Epithelial cell of proximal tubule (primary cell): ENCODE results near the gene ZNF790. TPM values are rescaled to one million over a fixed set of nuclear protein-coding genes. Genes with fewer than 3 reads are reported as not detected.

Experiments used
- DNase-seq: peaks from one replicate; pipeline ENCODE4 v3.0.0-alpha.2; 2011; ENCODE audit warnings: low read depth
- H3K4me3 ChIP-seq: 2 replicates; pipeline ENCODE4 v1.5.1; 2011; ENCODE audit warnings: low read depth, mild to moderate bottlenecking, low read length
- CTCF ChIP-seq: conservative IDR thresholded peaks from 2 replicates; pipeline ENCODE4 v1.5.1; 2012; ENCODE audit warnings: low read depth, mild to moderate bottlenecking, low read length
- total RNA-seq: library from RNA; depleted of rRNA; stranded (reverse); fragments of >200 nt; gene quantifications from 2 replicates; pipeline ENCODE4 v1.2.3, GENCODE V29; 2015

The ZNF790 gene
- total RNA-seq, 1 donor from 2014 or later, result 6.1 TPM

DNA sequence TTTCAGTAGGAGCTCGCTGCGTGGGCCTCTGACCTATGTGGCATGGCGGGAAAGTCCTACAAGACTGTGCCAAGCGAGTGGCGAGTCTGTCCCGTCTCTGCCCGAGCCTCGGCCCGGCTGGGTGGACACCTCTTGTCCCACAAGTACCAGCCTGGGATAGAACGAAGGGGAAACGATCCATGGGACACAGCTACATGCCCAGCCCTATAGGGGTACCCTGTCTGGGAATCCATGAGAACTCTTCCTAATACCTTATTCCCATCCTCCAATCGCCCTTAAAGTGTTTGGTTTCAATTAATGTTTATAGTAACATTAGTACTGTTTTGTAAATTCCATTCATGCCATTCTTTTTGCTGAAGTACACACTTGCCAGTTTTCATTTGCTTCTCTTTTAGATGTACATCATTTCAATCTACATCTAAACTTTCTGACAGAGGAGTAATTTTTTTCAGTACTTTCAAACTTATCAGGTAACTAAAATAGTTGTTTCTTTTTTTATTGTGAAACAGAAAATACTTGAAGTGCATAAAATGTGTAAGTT lies 667 bp upstream of the ZNF790 start:
- peak overlapping the region; percentile 63 for H3K4me3 ChIP-seq
- TF ChIP-seq CTCF, result no peak
- DNase-seq, result no peak

DNA sequence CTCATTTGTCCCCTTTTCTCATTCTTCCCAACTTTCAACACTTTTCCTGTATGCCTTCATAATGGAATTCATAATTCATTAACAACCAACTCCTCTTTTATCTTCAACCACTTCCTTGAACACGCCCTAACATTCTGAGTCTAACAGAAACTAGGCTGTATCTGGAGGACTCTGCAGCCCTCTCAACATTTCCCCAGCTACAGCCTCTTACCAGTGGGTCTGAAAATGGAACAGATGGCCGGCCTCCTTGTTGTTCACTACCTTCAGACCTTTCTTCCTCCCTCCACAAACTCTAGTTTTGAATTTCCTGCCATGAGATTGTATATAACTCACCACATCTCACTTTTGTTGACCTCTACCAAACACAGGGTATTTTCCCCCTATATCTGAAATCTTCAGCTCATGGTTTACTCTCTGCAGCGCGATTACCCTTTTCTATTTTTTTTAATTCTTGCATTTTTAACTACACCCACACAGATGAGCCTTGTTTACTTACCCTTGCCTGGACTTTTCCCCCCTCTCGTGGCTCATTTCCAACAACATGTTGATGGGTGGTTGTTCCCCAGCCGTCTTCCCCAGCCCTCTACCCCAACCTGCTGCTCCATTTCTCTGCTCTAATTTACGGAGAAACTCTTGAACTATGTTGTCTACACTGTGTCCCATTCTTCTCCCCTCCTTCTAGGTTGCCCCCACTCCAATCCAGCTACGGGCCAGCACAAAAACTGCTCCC lies 846 bp downstream of the ZNF790 start:
- DNase-seq, result no peak
- H3K4me3 ChIP-seq, result peak overlapping the region; percentile 63
- TF ChIP-seq CTCF, result no peak

GRCh38 chr19:36833430-36833829 lies 4.8 kb downstream of the ZNF790 start:
- no peak overlapping the region for H3K4me3 ChIP-seq
- no peak for TF ChIP-seq CTCF
- no peak for DNase-seq

DNA sequence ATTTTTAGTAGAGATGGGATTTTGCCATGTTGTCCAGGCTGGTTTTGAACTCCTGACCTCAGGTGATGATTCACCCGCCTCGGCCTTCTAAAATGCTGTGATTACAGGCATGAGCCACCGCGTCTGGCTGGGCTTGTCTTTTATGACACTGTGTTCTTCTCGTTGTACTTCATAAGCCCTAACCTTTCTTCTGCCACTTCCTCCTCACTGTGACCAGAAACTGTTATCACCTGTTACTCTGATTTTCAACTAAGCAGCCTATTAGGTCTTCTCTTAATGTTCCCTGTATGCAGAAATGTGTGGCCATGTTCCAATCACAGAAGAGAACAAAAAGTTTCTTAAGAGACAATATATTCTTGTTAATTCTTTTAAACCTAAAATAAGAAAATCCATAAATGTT lies 16.4 kb downstream of the ZNF790 start:
- H3K4me3 ChIP-seq, result no peak overlapping the region
- TF ChIP-seq CTCF, result no peak
- no peak for DNase-seq

DNA sequence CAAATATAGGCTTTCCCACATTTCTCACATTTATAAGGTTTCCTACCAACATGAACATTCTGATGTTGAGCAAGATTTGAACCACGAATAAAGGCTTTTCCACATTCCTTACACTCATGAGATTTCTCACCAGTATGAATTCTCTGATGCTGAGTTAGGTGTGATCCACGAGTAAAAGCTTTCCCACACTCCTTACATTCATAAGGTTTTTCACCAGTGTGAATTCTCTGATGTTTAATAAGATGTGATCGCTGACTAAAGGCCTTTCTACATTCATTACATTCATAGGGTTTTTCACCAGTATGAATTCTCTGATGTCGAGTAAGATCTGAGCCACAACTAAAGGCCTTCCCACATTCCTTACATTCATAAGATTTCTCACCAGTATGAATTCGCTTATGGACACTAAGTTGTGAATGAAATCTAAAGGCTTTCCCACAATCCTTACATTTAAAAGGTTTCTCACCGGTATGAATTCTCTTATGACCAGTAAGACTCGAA lies 19.0 kb downstream of the ZNF790 start:
- DNase-seq, result no peak
- TF ChIP-seq CTCF, result no peak
- no peak overlapping the region for H3K4me3 ChIP-seq

DNA sequence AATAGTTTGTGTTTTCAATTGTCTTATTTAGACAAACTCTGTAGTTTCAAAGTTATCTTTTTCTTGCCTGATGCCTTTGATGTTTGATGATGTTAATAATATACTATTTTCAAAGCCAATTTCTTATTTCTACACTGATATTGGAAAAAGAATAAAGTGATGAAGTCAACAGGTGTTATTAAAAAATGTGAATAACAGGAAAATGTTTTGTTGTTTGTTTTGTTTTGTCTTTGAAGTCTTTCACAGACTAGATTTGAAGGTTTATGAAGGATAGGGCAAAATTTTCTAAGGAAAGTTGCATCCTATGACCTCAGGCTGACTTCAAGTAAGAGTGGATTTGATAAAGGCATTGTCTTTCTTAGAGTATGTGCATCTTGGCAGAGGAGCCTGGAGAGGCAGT lies 31.2 kb downstream of the ZNF790 start:
- TF ChIP-seq CTCF, result no peak
- H3K4me3 ChIP-seq, result no peak overlapping the region
- DNase-seq, result no peak

DNA sequence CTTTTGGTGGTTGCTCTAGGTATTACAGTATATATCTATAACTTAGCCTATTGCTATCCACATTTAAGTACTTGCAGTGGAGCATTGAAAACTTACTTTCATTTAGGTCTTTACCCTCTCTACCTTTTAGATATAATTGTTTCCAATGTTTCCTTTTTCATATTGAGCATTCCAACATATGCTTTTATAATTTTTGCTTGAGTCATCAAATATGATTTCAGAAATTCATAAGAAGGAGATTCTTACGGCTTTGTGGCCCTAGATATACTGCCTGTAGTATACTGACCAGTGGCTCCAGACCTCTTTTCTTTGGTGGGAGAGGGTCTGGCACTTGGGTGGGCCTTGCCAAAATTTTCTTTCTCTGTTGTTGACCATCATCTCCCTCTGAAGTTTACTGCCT lies 32.8 kb downstream of the ZNF790 start:
- TF ChIP-seq CTCF, result no peak
- no peak overlapping the region for H3K4me3 ChIP-seq
- no peak for DNase-seq
